Body of pancreas (tissue), 4 donors: ENCODE results near the gene CASP3.

Experiments used
- CTCF ChIP-seq, 7 experiments: fragments of 450-650 bp in 4 of 7; fragments of 200-600 bp in 3 of 7; sonication (generic) in 3 of 7; IDR thresholded peaks; one replicate each; pipeline ENCODE4 v1.5.1; 2016 to 2019; ENCODE audit warnings: antibody characterized with exemption in 7 of 7
- POLR2A ChIP-seq, 3 donors: fragments of 450-650 bp; IDR thresholded peaks; one replicate each; pipeline ENCODE4 v1.6.1; 2016; ENCODE audit warnings: antibody characterized with exemption in 3 of 3, mild to moderate bottlenecking in 2 of 3

GRCh38 chr4:184644553-184645307 is 4.5 kb downstream of the CASP3 start:
- TF ChIP-seq CTCF (IDR thresholded peaks at IDR 0.05) (no peak), POLR2A (IDR thresholded peaks at IDR 0.05) (no peak)
